Urinary bladder (tissue), 4 donors: ENCODE results near the gene NDUFA7. TPM values are rescaled to one million over a fixed set of nuclear protein-coding genes. Genes with fewer than 3 reads are reported as not detected.
"Not testable (repeated sequence)": the region's sequence is repeated elsewhere in the genome, so short reads cannot be mapped to it uniquely, and the experiment has no call there.

Experiments used
- DNase-seq: peaks from one replicate; pipeline ENCODE4 v3.0.0-alpha.2; 2015; ENCODE audit errors: extremely low spot score
- H3K27ac ChIP-seq: one replicate; pipeline ENCODE4 v1.5.1; 2013; ENCODE audit warnings: low read depth, mild to moderate bottlenecking, moderate library complexity
- H3K36me3 ChIP-seq: one replicate; pipeline ENCODE4 v1.6.1; 2013; ENCODE audit warnings: mild to moderate bottlenecking, moderate library complexity; ENCODE audit not compliant: insufficient read depth
- H3K4me1 ChIP-seq: one replicate; pipeline ENCODE4 v1.6.1; 2013; ENCODE audit warnings: mild to moderate bottlenecking, moderate library complexity; ENCODE audit not compliant: insufficient read depth
- H3K4me3 ChIP-seq: one replicate; pipeline ENCODE4 v1.5.1; 2013; ENCODE audit warnings: low read depth, low read length
- WGBS: extraction: QIAGEN DNeasy Blood & Tissue Kit; methylation state at CpG from one replicate; pipeline ENCODE4 v1.1.7; 2013; 5-methylcytosine and 5-hydroxymethylcytosine counted together
- polyA plus RNA-seq: library from polyadenylated mRNA; stranded (reverse); fragments of 200-250 nt; gene quantifications from one replicate; pipeline ENCODE4 v1.2.3, GENCODE V29; 2013
- total RNA-seq: library from RNA; depleted of rRNA; stranded (reverse); fragments of >200 nt; gene quantifications from one replicate; pipeline ENCODE4 v1.2.3, GENCODE V29; 2014
- donor health status: healthy with polysubstance abuse.
- donor health status: healthy.

NDUFA7 gene
- total and polyA plus RNA-seq, 2 donors = 11.6 to 93.1 TPM

DNA sequence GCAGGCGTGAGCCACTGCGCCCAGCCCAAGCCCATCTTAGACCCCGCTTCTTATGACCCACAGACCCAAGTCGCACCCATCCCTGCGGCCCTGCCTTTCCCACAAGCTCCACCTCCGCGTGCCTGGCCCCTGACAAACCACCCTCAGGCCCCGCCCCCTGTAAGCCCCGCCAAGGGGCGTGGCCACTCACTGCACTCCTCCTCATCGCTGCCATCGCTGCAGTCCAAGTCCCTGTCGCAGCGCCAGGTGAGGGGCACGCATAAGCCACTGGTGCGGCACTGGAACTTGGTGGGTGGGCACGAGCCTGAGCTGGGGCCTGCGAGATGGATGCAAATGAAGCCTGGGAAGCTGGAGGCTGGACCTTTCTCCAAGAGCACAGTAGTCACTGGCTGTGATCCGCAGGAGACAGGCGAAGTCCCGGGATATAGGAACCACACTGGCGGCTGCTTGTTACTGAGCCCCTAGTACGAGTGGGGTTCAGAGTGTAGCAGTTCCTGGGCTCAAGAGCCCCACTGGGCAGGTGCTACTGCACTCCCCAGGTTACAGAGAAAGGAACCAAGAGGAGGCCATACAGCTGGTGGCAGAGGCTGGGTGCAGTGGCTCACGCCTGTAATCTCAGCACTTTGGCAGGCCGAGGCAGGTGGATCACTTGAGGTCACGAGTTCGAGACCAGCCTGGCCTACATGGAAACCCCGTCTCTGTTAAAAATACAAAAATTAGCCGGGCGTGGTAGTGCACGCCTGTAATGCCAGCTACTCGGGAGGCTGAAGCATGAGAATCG lies 16.1 kb downstream of the NDUFA7 start:
- H3K4me3 ChIP-seq = no peak overlapping the region
- no peaks in the 10 kb centered on the region for H3K36me3 ChIP-seq
- DNase-seq = no peak
- no peaks in the 10 kb centered on the region for H3K4me1 ChIP-seq
- no peak overlapping the region for H3K27ac ChIP-seq
- WGBS = 83% methylated on average over 33 of the region's 33 CpGs

DNA sequence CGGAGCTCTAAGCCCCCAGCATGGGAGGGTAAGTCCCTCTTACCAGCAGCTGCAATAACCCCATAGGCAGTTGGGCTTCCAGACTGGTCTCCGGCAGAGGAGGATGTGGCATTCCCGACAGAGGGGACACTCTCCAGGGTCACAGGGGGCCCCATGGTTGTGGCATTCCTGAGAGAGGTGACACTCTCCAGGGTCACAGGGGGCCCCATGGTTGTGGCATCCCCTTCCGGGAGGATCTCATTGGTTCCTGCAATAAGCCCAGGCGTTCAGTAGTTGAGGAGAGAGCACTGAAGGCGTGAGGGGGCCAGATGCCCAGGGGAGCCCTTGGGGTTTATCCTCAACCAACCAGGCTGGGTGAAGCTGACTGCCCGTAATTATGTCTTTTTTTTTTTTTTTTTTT lies 18.4 kb downstream of the NDUFA7 start:
- WGBS = 63% methylated on average over 7 of the region's 7 CpGs
- Histone ChIP-seq H3K36me3 (no peaks in the 10 kb centered on the region), H3K4me3 (no peak overlapping the region), H3K4me1 (no peaks in the 10 kb centered on the region), H3K27ac (no peak overlapping the region)
- DNase-seq = no peak

DNA sequence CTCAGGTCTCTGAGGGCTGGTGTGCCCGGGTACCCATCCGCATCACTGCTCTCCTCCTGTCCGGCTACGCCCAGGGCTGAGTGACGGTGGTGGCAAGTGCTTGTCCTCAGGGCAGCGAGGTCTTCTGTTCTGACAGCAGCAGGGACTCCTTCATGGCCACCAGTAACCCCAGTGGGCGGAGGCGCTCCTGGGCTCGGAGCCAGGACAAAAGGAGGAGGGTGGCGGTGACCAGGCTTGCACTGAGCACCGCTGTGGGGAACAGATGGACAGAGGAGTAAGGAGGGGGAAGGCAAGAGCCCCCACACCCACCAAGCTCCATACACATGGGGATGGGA lies 18.9 kb downstream of the NDUFA7 start:
- Histone ChIP-seq H3K27ac (no peak overlapping the region), H3K4me1 (no peaks in the 10 kb centered on the region), H3K4me3 (no peak overlapping the region), H3K36me3 (no peaks in the 10 kb centered on the region)
- 50% methylated on average over 11 of the region's 11 CpGs for whole genome bisulfite sequencing
- DNase-seq = no peak

DNA sequence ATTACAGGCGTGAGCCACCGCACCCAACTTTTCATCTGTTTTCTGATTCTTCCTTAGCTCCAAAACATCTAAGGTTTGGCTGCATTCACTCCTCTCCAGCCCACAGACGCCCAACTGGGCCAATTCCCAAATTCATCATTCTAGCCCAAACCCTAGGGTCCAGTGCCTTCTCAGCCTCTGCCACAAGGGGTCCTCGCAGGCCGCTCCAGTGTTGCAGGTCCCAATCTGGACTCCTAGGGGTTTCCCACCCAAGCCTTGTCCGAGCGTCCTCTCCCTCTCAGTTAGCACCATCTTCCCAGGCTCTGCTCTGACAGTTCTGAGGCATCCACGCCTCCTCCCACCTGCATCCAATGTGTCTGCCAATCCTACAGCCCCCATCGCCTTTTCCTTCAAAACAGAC lies 29.8 kb downstream of the NDUFA7 start:
- not testable (repeated sequence) for H3K4me1 ChIP-seq, H3K36me3 ChIP-seq, DNase-seq, H3K4me3 ChIP-seq, H3K27ac ChIP-seq
- no CpG with 5 or more reads among the region's 9 CpGs for WGBS

DNA sequence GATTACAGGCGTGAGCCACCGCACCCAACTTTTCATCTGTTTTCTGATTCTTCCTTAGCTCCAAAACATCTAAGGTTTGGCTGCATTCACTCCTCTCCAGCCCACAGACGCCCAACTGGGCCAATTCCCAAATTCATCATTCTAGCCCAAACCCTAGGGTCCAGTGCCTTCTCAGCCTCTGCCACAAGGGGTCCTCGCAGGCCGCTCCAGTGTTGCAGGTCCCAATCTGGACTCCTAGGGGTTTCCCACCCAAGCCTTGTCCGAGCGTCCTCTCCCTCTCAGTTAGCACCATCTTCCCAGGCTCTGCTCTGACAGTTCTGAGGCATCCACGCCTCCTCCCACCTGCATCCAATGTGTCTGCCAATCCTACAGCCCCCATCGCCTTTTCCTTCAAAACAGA lies 44.7 kb downstream of the NDUFA7 start:
- H3K27ac ChIP-seq, H3K4me3 ChIP-seq, H3K4me1 ChIP-seq, DNase-seq, H3K36me3 ChIP-seq: not testable (repeated sequence)
- no CpG with 5 or more reads among the region's 9 CpGs for WGBS

GRCh38 chr19:8269724-8270123 lies 51.5 kb downstream of the NDUFA7 start:
- no peaks in the 10 kb centered on the region for H3K36me3 ChIP-seq
- H3K4me3 ChIP-seq = no peak overlapping the region
- 85% methylated on average over 3 of the region's 3 CpGs for WGBS
- H3K27ac ChIP-seq = no peak overlapping the region
- H3K4me1 ChIP-seq = no peaks in the 10 kb centered on the region
- DNase-seq = no peak

GRCh38 chr19:8265872-8266271 lies 55.3 kb downstream of the NDUFA7 start:
- Histone ChIP-seq H3K4me3 (no peak overlapping the region), H3K27ac (no peak overlapping the region), H3K4me1 (no peaks in the 10 kb centered on the region), H3K36me3 (no peaks in the 10 kb centered on the region)
- DNase-seq = no peak
- WGBS = 79% methylated on average over 3 of the region's 3 CpGs

DNA sequence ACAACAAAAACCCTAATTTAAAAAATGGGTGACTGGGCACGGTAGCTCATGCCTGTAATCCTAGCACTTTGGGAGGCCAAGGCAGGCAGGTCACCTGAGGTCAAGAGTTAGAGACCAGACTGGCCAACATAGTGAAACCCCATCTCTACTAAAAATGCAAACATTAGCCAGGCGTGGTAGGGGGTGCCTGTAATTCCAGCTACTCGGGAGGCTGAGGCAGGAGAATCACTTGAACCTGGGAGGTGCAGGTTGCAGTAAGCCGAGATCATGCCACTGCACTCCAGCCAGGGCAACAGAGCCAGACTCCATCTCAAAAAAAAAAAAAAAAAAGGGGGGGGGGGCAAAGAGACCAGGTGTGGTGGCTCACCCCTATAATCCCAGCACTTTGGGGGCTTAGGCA lies 56.9 kb downstream of the NDUFA7 start:
- not testable (repeated sequence) for H3K36me3 ChIP-seq, H3K27ac ChIP-seq, H3K4me1 ChIP-seq, H3K4me3 ChIP-seq, DNase-seq
- 83% methylated on average over 4 of the region's 4 CpGs for WGBS

- WGBS = 96% methylated on average over 6 of the region's 6 CpGs
- Histone ChIP-seq H3K4me1 (no peaks in the 10 kb centered on the region), H3K4me3 (no peak overlapping the region), H3K36me3 (no peaks in the 10 kb centered on the region), H3K27ac (no peak overlapping the region)
- no peak for DNase-seq
Measured at GRCh38 chr19:8262431-8262830, 58.7 kb downstream of the NDUFA7 start.

DNA sequence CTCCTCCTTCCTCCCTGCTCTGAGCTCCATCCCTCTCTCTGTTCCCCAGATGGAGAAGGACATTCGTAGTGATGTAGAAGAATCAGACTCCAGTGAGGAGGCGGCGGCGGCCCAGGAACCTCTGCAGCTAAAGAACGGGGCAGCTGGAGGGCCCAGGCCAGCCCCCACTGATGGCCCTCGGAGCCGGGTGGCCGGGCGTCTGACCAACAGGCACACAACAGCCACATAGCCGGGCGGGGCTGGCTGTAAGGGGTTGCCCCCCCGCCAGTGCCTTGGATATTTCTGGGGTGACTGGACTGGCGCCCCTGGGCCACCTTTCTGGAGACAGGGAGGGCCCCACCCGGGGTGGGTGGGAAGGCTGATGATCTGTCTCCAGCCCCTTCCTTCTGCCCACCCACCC lies 59.3 kb downstream of the NDUFA7 start:
- Histone ChIP-seq H3K36me3 (peaks cover 1% of the 10 kb centered on the region), H3K4me3 (no peak overlapping the region), H3K27ac (no peak overlapping the region), H3K4me1 (no peaks in the 10 kb centered on the region)
- WGBS = 88% methylated on average over 14 of the region's 14 CpGs
- DNase-seq = no peak

DNA sequence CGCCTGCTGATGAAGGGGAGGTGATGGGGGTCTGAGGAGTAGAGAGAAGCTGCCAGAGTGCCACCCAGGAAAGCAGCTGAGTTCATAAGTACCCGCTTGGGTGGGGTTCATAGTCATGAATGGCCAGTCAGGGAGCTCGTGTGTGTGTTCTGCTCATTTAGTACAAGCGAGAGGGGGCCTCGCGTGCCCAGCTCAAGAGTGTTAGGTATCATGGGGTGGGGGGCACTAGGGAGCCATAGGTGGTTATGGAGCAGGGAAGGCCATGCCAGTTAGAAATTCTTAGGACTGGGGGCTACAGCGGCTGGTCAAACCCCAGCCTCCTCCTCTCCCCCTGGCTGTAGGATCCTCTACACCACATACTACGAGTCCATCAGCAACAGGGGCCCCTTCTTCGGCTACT lies 59.8 kb downstream of the NDUFA7 start:
- DNase-seq = no peak
- Histone ChIP-seq H3K4me1 (no peaks in the 10 kb centered on the region), H3K4me3 (no peak overlapping the region), H3K27ac (no peak overlapping the region), H3K36me3 (peaks cover 1% of the 10 kb centered on the region)
- 92% methylated on average over 9 of the region's 9 CpGs for WGBS

Other genes with a start within 250 kb of the NDUFA7 start
- gene FBN3, start 171.8 kb downstream of the NDUFA7 start, total RNA-seq = 2.3 TPM
- not detected for gene FBN3, start 171.8 kb downstream of the NDUFA7 start, polyA plus RNA-seq
- gene CERS4, start 112.0 kb downstream of the NDUFA7 start, total RNA-seq = 18.5 TPM
- 38.6 TPM for gene CERS4, start 112.0 kb downstream of the NDUFA7 start, polyA plus RNA-seq
- gene CD320, start 13.0 kb downstream of the NDUFA7 start, total RNA-seq = 7.9 TPM
- gene CD320, start 13.0 kb downstream of the NDUFA7 start, polyA plus RNA-seq = 52.1 TPM
- gene RPS28, start 121 bp upstream of the NDUFA7 start, total RNA-seq = 301 TPM
- gene RPS28, start 121 bp upstream of the NDUFA7 start, polyA plus RNA-seq = 758 TPM
- 8.1 TPM for gene KANK3, start 21.9 kb upstream of the NDUFA7 start, total RNA-seq
- 13.0 TPM for gene KANK3, start 21.9 kb upstream of the NDUFA7 start, polyA plus RNA-seq
- gene ANGPTL4, start 42.8 kb upstream of the NDUFA7 start, total RNA-seq = 1.3 TPM
- 14.6 TPM for gene ANGPTL4, start 42.8 kb upstream of the NDUFA7 start, polyA plus RNA-seq
- gene RAB11B, start 69.0 kb upstream of the NDUFA7 start, total RNA-seq = 63.9 TPM
- gene RAB11B, start 69.0 kb upstream of the NDUFA7 start, polyA plus RNA-seq = 131 TPM
- 38.8 TPM for gene MARCHF2, start 91.9 kb upstream of the NDUFA7 start, total RNA-seq
- 98.2 TPM for gene MARCHF2, start 91.9 kb upstream of the NDUFA7 start, polyA plus RNA-seq
- 63.7 TPM for gene HNRNPM, start 123.6 kb upstream of the NDUFA7 start, total RNA-seq
- gene HNRNPM, start 123.6 kb upstream of the NDUFA7 start, polyA plus RNA-seq = 173 TPM
- 0.58 TPM for gene PRAM1, start 181.3 kb upstream of the NDUFA7 start, total RNA-seq
- gene PRAM1, start 181.3 kb upstream of the NDUFA7 start, polyA plus RNA-seq = 0.85 TPM
- 4.6 TPM for gene ZNF414, start 192.8 kb upstream of the NDUFA7 start, total RNA-seq
- 40.1 TPM for gene ZNF414, start 192.8 kb upstream of the NDUFA7 start, polyA plus RNA-seq